Small intestine (tissue), 7 donors: ENCODE data around the gene FOLR1. TPM values are rescaled to one million over a fixed set of nuclear protein-coding genes. Genes with fewer than 3 reads are reported as not detected.
"Not testable (repeated sequence)": the region's sequence is repeated elsewhere in the genome, so short reads cannot be mapped to it uniquely, and the experiment has no call there.

ENCODE experiments used
- DNase-seq, 2 donors: peaks; one replicate each; pipeline versions ENCODE4 v3.0.0 to v3.0.0-alpha.2; 2013
- FAIRE-seq: peaks from 2 replicates; lab custom pipeline; 2012; peaks lifted over from hg19 to GRCh38; lab: Jason Lieb, UNC
- H3K27ac ChIP-seq, 3 donors: one replicate each; pipeline ENCODE4 v1.5.1; 2013; ENCODE audit warnings: low read length in 2 of 3, mild to moderate bottlenecking in 2 of 3, control low read depth in 1 of 3, inconsistent platforms in 1 of 3, low read depth in 1 of 3, moderate library complexity in 1 of 3
- H3K27me3 ChIP-seq, 3 donors: one replicate each; pipeline ENCODE4 v1.6.1; 2013; ENCODE audit warnings: low read length in 3 of 3, inconsistent platforms in 1 of 3; ENCODE audit not compliant: control insufficient read depth in 3 of 3, insufficient read depth in 3 of 3
- H3K36me3 ChIP-seq, 3 donors: one replicate each; pipeline ENCODE4 v1.6.1; 2013; ENCODE audit warnings: low read length in 3 of 3, inconsistent platforms in 1 of 3, low read depth in 1 of 3, mild to moderate bottlenecking in 1 of 3, moderate library complexity in 1 of 3; ENCODE audit not compliant: control insufficient read depth in 3 of 3, insufficient read depth in 2 of 3
- H3K4me1 ChIP-seq, 3 donors: one replicate each; pipeline ENCODE4 v1.6.1; 2013; ENCODE audit warnings: low read length in 2 of 3, inconsistent platforms in 1 of 3, low read depth in 1 of 3, mild to moderate bottlenecking in 1 of 3, moderate library complexity in 1 of 3; ENCODE audit not compliant: control insufficient read depth in 3 of 3, insufficient read depth in 2 of 3
- H3K4me3 ChIP-seq, 3 donors: one replicate each; pipeline ENCODE4 v1.5.1; 2013; ENCODE audit warnings: low read length in 3 of 3, control low read depth in 1 of 3, inconsistent platforms in 1 of 3, low read depth in 1 of 3, mild to moderate bottlenecking in 1 of 3, moderate library complexity in 1 of 3
- H3K9me3 ChIP-seq, 2 donors: one replicate each; pipeline ENCODE4 v1.6.1; 2013; ENCODE audit warnings: low read depth in 1 of 2, low read length in 1 of 2; ENCODE audit not compliant: control insufficient read depth in 2 of 2, insufficient read depth in 1 of 2
- WGBS, 3 donors: extraction: QIAGEN DNeasy Blood & Tissue Kit; methylation state at CpG; one replicate each; pipeline ENCODE4 v1.1.7; 2013; 5-methylcytosine and 5-hydroxymethylcytosine counted together
- polyA plus RNA-seq, 4 donors: library from polyadenylated mRNA; stranded (reverse) in 3 of 4; unstranded in 1 of 4; fragments of 200-250 nt in 3 of 4; fragments of 120-200 nt in 1 of 4; gene quantifications; one replicate each; pipeline versions ENCODE4 v1.2.1 to v1.2.3, GENCODE V29; 2013
- donor health status: healthy with polysubstance abuse.
- donor health status: control.
- donor health status: control.
- donor health status: Bipolar disorder and iron deficiency.
- donor health status: healthy.

The FOLR1 gene
- polyA plus RNA-seq, 4 donors: 0.19 to 2.5 TPM; not detected in 2

DNA sequence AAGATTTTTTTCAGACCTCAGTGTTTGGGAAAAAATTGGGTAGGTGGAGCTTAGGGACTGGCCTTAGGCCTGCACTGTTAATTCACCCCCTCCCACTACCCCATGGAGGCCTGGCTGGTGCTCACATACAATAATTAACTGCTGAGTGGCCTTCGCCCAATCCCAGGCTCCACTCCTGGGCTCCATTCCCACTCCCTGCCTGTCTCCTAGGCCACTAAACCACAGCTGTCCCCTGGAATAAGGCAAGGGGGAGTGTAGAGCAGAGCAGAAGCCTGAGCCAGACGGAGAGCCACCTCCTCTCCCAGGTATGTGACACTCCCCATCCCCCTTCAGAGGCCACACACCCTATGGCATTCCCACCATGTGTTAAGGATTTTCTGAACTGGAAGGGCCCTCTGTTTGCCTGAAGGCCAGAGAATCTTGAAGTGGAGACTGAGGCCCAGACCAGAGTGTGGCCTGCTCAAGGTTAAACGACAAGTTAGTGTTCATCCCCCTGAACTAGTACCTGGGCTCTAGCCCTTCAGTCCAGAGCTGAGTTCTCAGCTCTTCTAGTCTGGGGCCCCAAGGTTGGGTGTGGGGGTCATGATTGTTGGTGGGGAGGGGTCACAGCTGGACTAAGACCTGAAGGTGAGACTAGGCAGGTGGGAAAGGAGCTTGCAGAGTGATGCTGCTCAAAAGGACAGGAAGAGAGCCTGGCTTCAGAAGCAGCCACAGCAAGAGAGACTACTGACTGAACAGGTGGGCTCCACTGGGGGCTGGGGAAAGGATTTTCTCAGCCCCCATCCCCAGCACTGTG is 2.3 kb upstream of the FOLR1 start:
- DNase-seq: peak; percentile 12 to 68
- no peak for FAIRE-seq
- H3K27me3 ChIP-seq: no peaks in the 10 kb centered on the region
- H3K4me1 ChIP-seq: peaks cover 0 to 18% (median 0%) of the 10 kb centered on the region in 3 donors
- no peaks in the 10 kb centered on the region for H3K9me3 ChIP-seq
- H3K36me3 ChIP-seq: no peaks in the 10 kb centered on the region
- no peak overlapping the region for H3K4me3 ChIP-seq
- 56 to 67% (median 62%) methylated on average over 3 of the region's 3 CpGs for WGBS, 3 donors
- H3K27ac ChIP-seq: no peak overlapping the region

DNA sequence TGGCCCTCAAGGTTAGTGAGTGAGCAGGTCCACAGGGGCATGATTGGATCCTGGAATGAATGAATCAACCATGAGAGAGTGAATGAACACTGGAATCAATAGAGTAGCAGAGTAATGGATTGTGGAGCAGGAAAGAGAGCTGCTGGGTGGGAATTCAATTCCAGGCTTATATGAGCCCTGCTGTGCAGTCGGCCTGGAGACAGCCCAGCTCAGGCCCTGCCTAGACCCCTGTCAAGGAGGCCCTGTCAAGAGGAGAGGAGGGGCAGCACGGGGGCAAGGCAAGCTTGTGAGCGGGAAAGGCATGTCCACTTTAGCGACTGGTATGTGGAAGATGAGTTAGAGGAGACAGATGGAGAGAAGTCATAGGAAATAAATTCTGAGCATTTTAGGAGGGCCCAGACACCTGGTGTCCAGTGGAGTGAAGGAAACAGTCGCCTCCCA is 1.3 kb upstream of the FOLR1 start:
- no peak for FAIRE-seq
- H3K27ac ChIP-seq: no peak overlapping the region

DNA sequence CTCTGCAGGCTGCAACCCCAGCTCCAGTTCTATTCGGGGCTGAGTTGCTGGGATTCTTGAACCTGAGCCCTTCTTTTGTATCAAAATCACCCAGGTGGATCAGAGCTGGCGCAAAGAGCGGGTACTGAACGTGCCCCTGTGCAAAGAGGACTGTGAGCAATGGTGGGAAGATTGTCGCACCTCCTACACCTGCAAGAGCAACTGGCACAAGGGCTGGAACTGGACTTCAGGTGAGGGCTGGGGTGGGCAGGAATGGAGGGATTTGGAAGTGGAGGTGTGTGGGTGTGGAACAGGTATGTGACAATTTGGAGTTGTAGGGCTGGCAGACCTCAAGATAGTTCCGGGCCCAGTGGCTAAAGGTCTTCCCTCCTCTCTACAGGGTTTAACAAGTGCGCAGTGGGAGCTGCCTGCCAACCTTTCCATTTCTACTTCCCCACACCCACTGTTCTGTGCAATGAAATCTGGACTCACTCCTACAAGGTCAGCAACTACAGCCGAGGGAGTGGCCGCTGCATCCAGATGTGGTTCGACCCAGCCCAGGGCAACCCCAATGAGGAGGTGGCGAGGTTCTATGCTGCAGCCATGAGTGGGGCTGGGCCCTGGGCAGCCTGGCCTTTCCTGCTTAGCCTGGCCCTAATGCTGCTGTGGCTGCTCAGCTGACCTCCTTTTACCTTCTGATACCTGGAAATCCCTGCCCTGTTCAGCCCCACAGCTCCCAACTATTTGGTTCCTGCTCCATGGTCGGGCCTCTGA is 3.8 kb downstream of the FOLR1 start:
- no peak overlapping the region for H3K27ac ChIP-seq
- H3K36me3 ChIP-seq: no peaks in the 10 kb centered on the region
- FAIRE-seq (no peak), DNase-seq (no peak)
- H3K4me3 ChIP-seq: no peak overlapping the region
- H3K9me3 ChIP-seq: no peaks in the 10 kb centered on the region
- WGBS, 3 donors: 72 to 85% (median 78%) methylated on average over 12 of the region's 12 CpGs
- no peaks in the 10 kb centered on the region for H3K27me3 ChIP-seq
- H3K4me1 ChIP-seq: peaks cover 0 to under 1% (median 0%) of the 10 kb centered on the region in 3 donors

More for the DNA sequence above, 1.3 kb upstream of the FOLR1 start:
- Histone ChIP-seq H3K4me3 (no peak overlapping the region), H3K9me3 (no peaks in the 10 kb centered on the region), H3K36me3 (no peaks in the 10 kb centered on the region), H3K4me1 (peaks cover 0 to 18% (median 0%) of the 10 kb centered on the region in 3 donors), H3K27me3 (no peaks in the 10 kb centered on the region)
- 79 to 95% (median 92%) methylated on average over 5 of the region's 5 CpGs for WGBS, 3 donors
- DNase-seq: no peak

DNA sequence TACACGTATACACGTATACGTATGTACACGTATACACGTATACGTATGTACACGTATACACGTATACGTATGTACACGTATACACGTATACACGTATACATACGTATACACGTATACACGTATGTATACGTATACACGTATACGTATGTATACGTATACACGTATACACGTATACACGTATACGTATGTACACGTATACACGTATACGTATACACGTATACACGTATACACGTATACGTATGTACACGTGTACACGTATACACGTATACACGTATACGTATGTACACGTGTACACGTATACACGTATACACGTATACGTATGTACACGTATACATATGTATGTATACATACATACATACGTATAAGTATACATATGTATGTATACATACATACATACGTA is 9.5 kb downstream of the FOLR1 start:
- H3K27me3 ChIP-seq, DNase-seq, H3K36me3 ChIP-seq, H3K4me3 ChIP-seq, H3K27ac ChIP-seq, H3K4me1 ChIP-seq, H3K9me3 ChIP-seq, FAIRE-seq: not testable (repeated sequence)
- 94 to 97% (median 94%) methylated on average over 38 to 42 of the region's 43 CpGs for WGBS, 3 donors

DNA sequence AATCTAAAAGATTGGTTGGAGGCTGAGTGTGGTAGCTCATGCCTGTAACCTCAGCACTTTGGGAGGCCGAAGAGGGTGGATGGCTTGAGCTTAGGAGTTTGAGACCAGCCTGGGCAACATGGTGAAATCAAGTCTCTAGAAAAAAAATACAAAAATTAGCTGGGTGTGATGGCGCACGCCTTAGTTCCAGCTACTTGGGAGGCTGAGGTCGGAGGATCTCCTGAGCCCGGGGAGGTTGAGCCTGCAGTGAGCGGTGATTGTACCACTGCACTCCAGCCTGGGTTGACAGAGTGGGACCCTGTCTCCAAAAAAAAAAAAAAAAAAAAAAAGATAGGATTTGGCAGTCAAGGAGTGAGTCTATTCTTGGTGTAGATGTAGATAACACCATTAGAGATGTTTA is 10.6 kb downstream of the FOLR1 start:
- no peak for DNase-seq
- no peaks in the 10 kb centered on the region for H3K27me3 ChIP-seq
- no peaks in the 10 kb centered on the region for H3K4me1 ChIP-seq
- no peak overlapping the region for H3K4me3 ChIP-seq
- 96 to 99% (median 97%) methylated on average over 6 of the region's 6 CpGs for WGBS, 3 donors
- no peak overlapping the region for H3K27ac ChIP-seq
- no peak for FAIRE-seq
- H3K36me3 ChIP-seq: no peaks in the 10 kb centered on the region
- H3K9me3 ChIP-seq: no peaks in the 10 kb centered on the region

DNA sequence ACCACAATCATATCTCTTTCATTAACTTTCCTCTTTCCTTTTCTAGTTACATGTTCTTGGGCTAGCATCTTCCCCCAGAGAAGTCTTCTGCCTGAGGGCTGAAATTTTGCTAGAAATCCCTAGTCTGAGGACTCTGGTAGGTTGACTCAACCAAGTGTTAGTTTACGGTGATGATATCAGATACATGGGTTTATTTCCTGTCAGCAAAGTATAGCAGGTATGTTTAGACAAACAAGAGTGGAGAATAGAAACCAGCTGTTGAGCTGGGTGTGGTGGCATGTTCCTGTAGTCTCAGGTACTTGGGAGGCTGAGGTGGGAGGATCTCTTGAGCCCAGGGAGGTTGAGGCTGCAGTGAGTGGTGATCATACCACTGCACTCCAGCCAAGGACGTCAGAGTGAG is 11.2 kb downstream of the FOLR1 start:
- no peak overlapping the region for H3K27ac ChIP-seq
- H3K36me3 ChIP-seq: no peaks in the 10 kb centered on the region
- H3K27me3 ChIP-seq: no peaks in the 10 kb centered on the region
- no peak for DNase-seq
- FAIRE-seq: no peak
- H3K4me1 ChIP-seq: no peaks in the 10 kb centered on the region
- H3K9me3 ChIP-seq: no peaks in the 10 kb centered on the region
- 56 to 64% (median 63%) methylated on average over 2 of the region's 2 CpGs for WGBS, 3 donors
- no peak overlapping the region for H3K4me3 ChIP-seq

GRCh38 chr11:72204886-72205285 is 12.9 kb downstream of the FOLR1 start:
- Histone ChIP-seq H3K27me3 (no peaks in the 10 kb centered on the region), H3K9me3 (peaks cover 0 to 5% of the 10 kb centered on the region in 2 donors), H3K4me1 (no peaks in the 10 kb centered on the region), H3K36me3 (no peaks in the 10 kb centered on the region), H3K4me3 (no peak overlapping the region), H3K27ac (no peak overlapping the region)
- DNase-seq: no peak
- FAIRE-seq: no peak

DNA sequence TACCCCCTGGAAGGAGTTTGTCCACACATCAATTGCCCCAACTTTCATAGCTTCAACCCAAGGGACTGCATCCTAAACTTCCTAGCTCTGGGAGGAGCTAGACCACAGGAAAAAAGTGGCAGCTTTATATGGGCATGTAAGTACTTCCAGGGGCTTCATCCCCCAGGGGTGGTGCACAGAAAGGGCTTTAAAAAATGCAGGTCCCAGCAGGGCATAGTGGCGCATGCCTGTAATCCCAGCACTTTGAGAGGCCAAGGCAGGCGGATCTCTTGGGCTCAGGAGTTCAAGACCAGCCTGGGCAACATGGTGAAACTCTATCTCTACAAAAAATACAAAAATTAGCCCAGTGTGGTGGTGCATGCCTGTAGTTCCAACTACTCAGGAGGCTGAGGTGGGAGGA is 14.9 kb downstream of the FOLR1 start:
- not testable (repeated sequence) for H3K4me1 ChIP-seq, FAIRE-seq, H3K27ac ChIP-seq, H3K36me3 ChIP-seq, H3K4me3 ChIP-seq, DNase-seq, H3K27me3 ChIP-seq
- H3K9me3 ChIP-seq: peaks cover 0 to 10% of the 10 kb centered on the region in 2 donors
- 87 to 98% (median 88%) methylated on average over 2 of the region's 2 CpGs for WGBS, 3 donors
